ENCODE results near the gene UNC119. TPM values are rescaled to one million over a fixed set of nuclear protein-coding genes. Genes with fewer than 3 reads are reported as not detected.

UNC119 gene
- total and polyA plus RNA-seq, 5 donors from 2014 or later, result 29.5 to 66.9 (median 31.4) TPM

DNA sequence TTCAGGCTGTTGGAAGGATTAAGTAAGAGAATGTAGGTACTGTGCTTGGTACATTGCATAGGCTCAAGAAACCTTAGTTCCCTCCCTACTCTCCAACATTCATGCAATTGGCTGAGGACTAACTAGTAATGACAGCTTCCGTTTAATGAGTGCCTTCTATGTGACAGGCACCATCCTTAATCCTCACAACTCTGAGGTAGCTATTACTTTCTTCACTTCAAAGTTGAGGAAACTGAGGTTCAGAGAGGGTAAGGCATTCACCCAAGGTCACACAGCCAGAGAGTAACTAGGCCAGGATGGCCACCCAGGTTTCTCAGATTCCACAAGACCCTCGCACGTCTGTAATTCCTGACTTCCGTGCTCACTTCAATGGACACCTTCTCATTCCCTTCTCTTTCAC, 22.2 kb downstream of the UNC119 start:
- Histone ChIP-seq H3K27me3 (ENCODE audit: control insufficient read depth, insufficient read depth, low read length) (no peaks in the 10 kb centered on the region), H3K36me3 (ENCODE audit: control insufficient read depth, insufficient read depth, low read length) (no peaks in the 10 kb centered on the region), H3K4me3 (ENCODE audit: low read depth, low read length) (no peak overlapping the region), H3K9me3 (ENCODE audit: control insufficient read depth in 2 of 2, low read length in 2 of 2) (no peaks in the 10 kb centered on the region), H3K27ac (ENCODE audit: insufficient read depth, low read length, poor library complexity, severe bottlenecking) (no peak overlapping the region), H3K4me1 (ENCODE audit: control insufficient read depth, insufficient read depth, low read length, poor library complexity, severe bottlenecking) (no peaks in the 10 kb centered on the region)
- Mint-ChIP-seq H3K27me3 (peaks cover 6% of the 10 kb centered on the region), H3K9me3 (peaks cover 0 to 1% (median 0%) of the 10 kb centered on the region in 7 donors), H3K27ac (no peak overlapping the region), H3K4me1 (peaks cover 0 to 2% (median 0%) of the 10 kb centered on the region in 4 donors), H3K4me3 (no peak overlapping the region), H3K36me3 (no peaks in the 10 kb centered on the region)
- ATAC-seq (ENCODE audit: low read depth in 2 of 2), result no peak
- no peak for DNase-seq

DNA sequence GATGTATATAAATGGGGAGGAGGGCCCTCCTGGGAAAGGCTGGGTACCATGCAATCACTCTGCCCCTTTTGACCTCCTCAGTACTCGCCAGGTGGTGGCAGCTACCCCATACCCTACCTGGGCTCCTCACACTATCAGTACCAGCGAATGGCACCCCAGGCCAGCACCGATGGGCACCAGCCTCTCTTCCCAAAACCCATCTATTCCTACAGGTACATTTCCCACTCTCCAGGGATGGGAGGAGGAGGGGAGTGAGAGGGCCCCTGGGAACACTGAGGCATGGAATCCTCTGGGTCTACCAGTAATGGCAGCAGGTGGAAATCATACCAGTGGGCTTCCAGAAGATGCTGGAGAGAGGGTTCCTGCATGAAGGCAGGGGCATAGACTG, 23.4 kb downstream of the UNC119 start:
- Histone ChIP-seq H3K36me3 (ENCODE audit: control insufficient read depth, insufficient read depth, low read length) (no peaks in the 10 kb centered on the region), H3K4me3 (ENCODE audit: low read depth, low read length) (no peak overlapping the region), H3K9me3 (ENCODE audit: control insufficient read depth in 2 of 2, low read length in 2 of 2) (no peaks in the 10 kb centered on the region), H3K4me1 (ENCODE audit: control insufficient read depth, insufficient read depth, low read length, poor library complexity, severe bottlenecking) (no peaks in the 10 kb centered on the region), H3K27me3 (ENCODE audit: control insufficient read depth, insufficient read depth, low read length) (no peaks in the 10 kb centered on the region), H3K27ac (ENCODE audit: insufficient read depth, low read length, poor library complexity, severe bottlenecking) (no peak overlapping the region)
- ATAC-seq (ENCODE audit: low read depth in 2 of 2) (no peak), DNase-seq (no peak)
- Mint-ChIP-seq H3K27me3 (peaks cover 6% of the 10 kb centered on the region), H3K9me3 (no peaks in the 10 kb centered on the region), H3K4me3 (no peak overlapping the region), H3K36me3 (no peaks in the 10 kb centered on the region), H3K4me1 (peaks cover 0 to 2% (median 0%) of the 10 kb centered on the region in 4 donors), H3K27ac (no peak overlapping the region)

DNA sequence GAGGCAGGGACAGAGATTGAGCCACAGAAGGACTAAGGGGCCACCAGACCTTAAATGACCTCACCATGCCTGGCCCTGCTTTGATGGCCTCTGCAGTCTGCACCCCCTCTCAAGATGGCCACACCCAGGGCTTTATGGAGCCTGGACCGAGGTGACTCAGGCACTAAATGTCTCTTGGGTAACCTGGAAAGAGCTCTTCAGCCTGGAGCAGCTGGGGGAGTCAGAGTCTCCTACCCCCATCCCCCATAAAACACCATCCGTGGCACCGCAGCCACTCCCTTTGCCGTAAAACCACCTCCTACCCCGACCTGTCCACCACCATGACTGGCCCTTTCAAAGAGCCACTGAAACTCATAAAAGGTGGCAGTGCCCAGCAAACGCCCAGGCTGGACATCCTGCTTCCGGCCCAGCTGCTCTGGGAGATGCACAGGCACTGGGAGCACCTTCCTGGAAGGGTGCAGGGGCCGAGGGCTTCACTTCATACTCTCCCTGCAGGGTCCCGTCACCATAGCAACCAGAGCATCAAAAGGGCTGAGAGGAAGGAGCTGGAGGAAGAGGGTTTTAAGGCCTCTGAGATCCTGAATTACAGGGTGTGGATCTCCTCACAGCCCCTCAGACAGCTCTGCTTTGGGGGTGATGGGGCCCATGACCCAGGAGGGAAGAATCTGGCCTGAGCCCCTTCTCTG, 24.0 kb downstream of the UNC119 start:
- Mint-ChIP-seq H3K4me3 (no peak overlapping the region), H3K4me1 (peaks cover 0 to 1% (median 0%) of the 10 kb centered on the region in 4 donors), H3K27ac (peak overlapping the region in 1 of 3 donors; percentile 26), H3K36me3 (no peaks in the 10 kb centered on the region), H3K9me3 (no peaks in the 10 kb centered on the region), H3K27me3 (peaks cover 6% of the 10 kb centered on the region)
- no peak for DNase-seq
- no peak overlapping the region for H3K4me3 ChIP-seq (ENCODE audit: low read depth, low read length)
- H3K27ac ChIP-seq (ENCODE audit: insufficient read depth, low read length, poor library complexity, severe bottlenecking), result no peak overlapping the region
- no peaks in the 10 kb centered on the region for H3K4me1 ChIP-seq (ENCODE audit: control insufficient read depth, insufficient read depth, low read length, poor library complexity, severe bottlenecking)
- H3K9me3 ChIP-seq (ENCODE audit: control insufficient read depth in 2 of 2, low read length in 2 of 2), result no peaks in the 10 kb centered on the region
- H3K36me3 ChIP-seq (ENCODE audit: control insufficient read depth, insufficient read depth, low read length), result no peaks in the 10 kb centered on the region
- no peaks in the 10 kb centered on the region for H3K27me3 ChIP-seq (ENCODE audit: control insufficient read depth, insufficient read depth, low read length)
- no peak for ATAC-seq (ENCODE audit: low read depth in 2 of 2)

- Mint-ChIP-seq H3K27me3 (peaks cover 6% of the 10 kb centered on the region), H3K4me1 (no peaks in the 10 kb centered on the region), H3K27ac (peak overlapping the region in 1 of 3 donors; percentile 4), H3K36me3 (no peaks in the 10 kb centered on the region), H3K4me3 (no peak overlapping the region), H3K9me3 (no peaks in the 10 kb centered on the region)
- Histone ChIP-seq H3K27ac (ENCODE audit: insufficient read depth, low read length, poor library complexity, severe bottlenecking) (no peak overlapping the region), H3K27me3 (ENCODE audit: control insufficient read depth, insufficient read depth, low read length) (no peaks in the 10 kb centered on the region), H3K9me3 (ENCODE audit: control insufficient read depth in 2 of 2, low read length in 2 of 2) (no peaks in the 10 kb centered on the region), H3K36me3 (ENCODE audit: control insufficient read depth, insufficient read depth, low read length) (no peaks in the 10 kb centered on the region), H3K4me1 (ENCODE audit: control insufficient read depth, insufficient read depth, low read length, poor library complexity, severe bottlenecking) (no peaks in the 10 kb centered on the region), H3K4me3 (ENCODE audit: low read depth, low read length) (no peak overlapping the region)
- ATAC-seq (ENCODE audit: low read depth in 2 of 2), result no peak
- no peak for DNase-seq
Observed at GRCh38 chr17:28527859-28528258, 24.6 kb downstream of the UNC119 start.

DNA sequence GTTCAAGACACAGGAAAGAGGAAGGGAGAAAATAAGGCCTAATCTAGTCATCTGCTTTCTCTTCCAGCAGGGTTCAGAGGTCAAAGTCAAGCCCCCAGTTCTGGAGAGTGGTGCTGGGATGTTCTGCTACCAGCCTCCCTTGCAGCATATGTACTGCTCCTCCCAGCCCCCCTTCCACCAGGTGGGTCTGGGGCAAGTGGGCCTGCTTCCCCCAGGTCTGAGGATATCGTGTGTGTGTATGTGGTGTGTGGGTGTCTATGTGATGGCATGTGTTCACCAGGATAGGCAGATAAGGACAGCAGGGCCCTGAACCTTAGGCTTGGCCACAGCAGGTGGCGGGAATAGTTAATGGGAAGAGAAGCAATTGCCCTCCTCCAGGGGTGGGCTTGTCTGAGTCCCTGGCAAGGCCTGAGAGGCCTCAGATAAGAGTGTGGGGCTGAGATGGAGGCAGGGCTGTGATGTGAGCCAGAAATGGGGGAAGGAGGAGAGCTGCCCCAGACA, 25.2 kb downstream of the UNC119 start:
- Mint-ChIP-seq H3K27ac (peak overlapping the region in 1 of 3 donors; percentile 4), H3K9me3 (no peaks in the 10 kb centered on the region), H3K4me3 (no peak overlapping the region), H3K36me3 (no peaks in the 10 kb centered on the region), H3K27me3 (peaks cover 6% of the 10 kb centered on the region), H3K4me1 (no peaks in the 10 kb centered on the region)
- ATAC-seq (ENCODE audit: low read depth in 2 of 2) (no peak), DNase-seq (no peak)
- Histone ChIP-seq H3K36me3 (ENCODE audit: control insufficient read depth, insufficient read depth, low read length) (no peaks in the 10 kb centered on the region), H3K27ac (ENCODE audit: insufficient read depth, low read length, poor library complexity, severe bottlenecking) (no peak overlapping the region), H3K27me3 (ENCODE audit: control insufficient read depth, insufficient read depth, low read length) (no peaks in the 10 kb centered on the region), H3K9me3 (ENCODE audit: control insufficient read depth in 2 of 2, low read length in 2 of 2) (no peaks in the 10 kb centered on the region), H3K4me3 (ENCODE audit: low read depth, low read length) (no peak overlapping the region), H3K4me1 (ENCODE audit: control insufficient read depth, insufficient read depth, low read length, poor library complexity, severe bottlenecking) (no peaks in the 10 kb centered on the region)

GRCh38 chr17:28526381-28526780, 26.0 kb downstream of the UNC119 start:
- no peaks in the 10 kb centered on the region for H3K4me1 ChIP-seq (ENCODE audit: control insufficient read depth, insufficient read depth, low read length, poor library complexity, severe bottlenecking)
- peaks cover 6% of the 10 kb centered on the region for H3K27me3 Mint-ChIP-seq
- DNase-seq, result no peak
- H3K36me3 ChIP-seq (ENCODE audit: control insufficient read depth, insufficient read depth, low read length), result no peaks in the 10 kb centered on the region
- H3K4me3 Mint-ChIP-seq, result no peak overlapping the region
- H3K9me3 Mint-ChIP-seq, result no peaks in the 10 kb centered on the region
- ATAC-seq (ENCODE audit: low read depth in 2 of 2), result no peak
- H3K4me1 Mint-ChIP-seq, result no peaks in the 10 kb centered on the region
- H3K4me3 ChIP-seq (ENCODE audit: low read depth, low read length), result no peak overlapping the region
- H3K36me3 Mint-ChIP-seq, result no peaks in the 10 kb centered on the region
- no peaks in the 10 kb centered on the region for H3K9me3 ChIP-seq (ENCODE audit: control insufficient read depth in 2 of 2, low read length in 2 of 2)
- no peak overlapping the region for H3K27ac Mint-ChIP-seq
- no peak overlapping the region for H3K27ac ChIP-seq (ENCODE audit: insufficient read depth, low read length, poor library complexity, severe bottlenecking)
- H3K27me3 ChIP-seq (ENCODE audit: control insufficient read depth, insufficient read depth, low read length), result no peaks in the 10 kb centered on the region

DNA sequence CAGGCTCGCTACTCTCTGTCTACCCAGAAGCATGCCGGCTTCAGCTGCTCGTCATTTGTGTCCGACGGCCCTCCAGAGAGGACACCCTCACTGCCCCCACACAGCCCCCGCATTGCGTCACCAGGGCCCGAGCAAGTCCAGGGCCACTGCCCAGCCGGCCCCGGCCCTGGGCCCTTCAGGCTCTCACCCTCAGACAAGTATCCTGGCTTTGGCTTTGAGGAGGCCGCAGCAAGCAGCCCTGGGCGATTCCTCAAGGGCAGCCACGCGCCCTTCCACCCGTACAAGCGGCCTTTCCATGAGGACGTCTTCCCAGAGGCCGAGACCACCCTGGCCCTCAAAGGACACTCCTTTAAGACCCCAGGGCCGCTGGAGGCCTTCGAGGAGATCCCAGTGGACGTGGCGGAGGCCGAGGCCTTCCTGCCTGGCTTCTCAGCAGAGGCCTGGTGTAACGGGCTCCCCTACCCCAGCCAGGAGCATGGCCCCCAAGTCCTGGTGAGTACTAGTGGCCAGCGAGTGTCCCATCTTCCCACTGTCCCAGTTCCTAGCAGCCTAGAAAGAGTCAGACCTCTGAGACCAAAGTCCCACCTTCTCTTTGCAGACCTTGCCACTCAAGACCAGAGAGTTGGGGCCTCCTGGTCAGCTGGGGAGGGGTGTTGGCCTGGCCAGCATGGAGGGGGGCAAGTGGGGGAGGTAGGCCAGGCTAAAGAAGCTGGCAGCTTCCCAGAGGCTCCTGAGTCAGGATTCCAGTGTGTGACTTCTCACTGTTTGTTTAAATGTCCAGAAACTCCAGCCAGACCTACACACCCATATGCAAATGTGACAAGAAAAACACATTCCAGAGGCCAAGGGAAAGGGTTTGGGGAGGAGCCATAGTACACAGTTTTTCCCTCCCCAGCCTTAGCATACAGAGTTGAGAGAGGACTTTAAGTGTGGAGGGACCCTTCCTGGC, 27.7 kb downstream of the UNC119 start:
- H3K4me3 Mint-ChIP-seq, result no peak overlapping the region
- H3K4me1 Mint-ChIP-seq, result no peaks in the 10 kb centered on the region
- no peaks in the 10 kb centered on the region for H3K27me3 ChIP-seq (ENCODE audit: control insufficient read depth, insufficient read depth, low read length)
- H3K27ac Mint-ChIP-seq, result peak overlapping the region in 1 of 3 donors; percentile 42
- peaks cover 6% of the 10 kb centered on the region for H3K27me3 Mint-ChIP-seq
- H3K36me3 ChIP-seq (ENCODE audit: control insufficient read depth, insufficient read depth, low read length), result no peaks in the 10 kb centered on the region
- no peaks in the 10 kb centered on the region for H3K4me1 ChIP-seq (ENCODE audit: control insufficient read depth, insufficient read depth, low read length, poor library complexity, severe bottlenecking)
- ATAC-seq (ENCODE audit: low read depth in 2 of 2), result no peak
- H3K36me3 Mint-ChIP-seq, result no peaks in the 10 kb centered on the region
- H3K9me3 Mint-ChIP-seq, result no peaks in the 10 kb centered on the region
- H3K27ac ChIP-seq (ENCODE audit: insufficient read depth, low read length, poor library complexity, severe bottlenecking), result no peak overlapping the region
- H3K9me3 ChIP-seq (ENCODE audit: control insufficient read depth in 2 of 2, low read length in 2 of 2), result no peaks in the 10 kb centered on the region
- no peak overlapping the region for H3K4me3 ChIP-seq (ENCODE audit: low read depth, low read length)
- DNase-seq, result no peak

Measured in CD4-positive, CD25-positive, alpha-beta regulatory T cell (primary cell).